ENCODE measurements around the gene MYRIP.

- TF ChIP-seq CTCF (IDR thresholded peaks at IDR 0.05), result no peak
- TF ChIP-seq POLR2A (IDR thresholded peaks at IDR 0.05), result no peak
Observed at GRCh38 chr3:40268802-40269524, 459.6 kb downstream of the MYRIP start.
